A673 (cell line): Measurements from ENCODE around the gene RNF123. TPM values are rescaled to one million over a fixed set of nuclear protein-coding genes. Genes with fewer than 3 reads are reported as not detected.

Experiments used
- BruUV-seq: library from RNA; stranded (reverse); fragments of 400-500 nt; replicated peaks from 2 replicates; lab custom pipeline; 2021; lab: Mats Ljungman, UMichigan
- CTCF ChIA-PET: fragments of 300-600 bp; sonication (Branson Sonifier 250); formaldehyde crosslinking; loops from one replicate; lab custom pipeline; 2022; ENCODE audit warnings: antibody characterized with exemption; lab: Charles Lee
- POLR2A ChIA-PET: fragments of 300-600 bp; sonication (Branson Sonifier 250); formaldehyde crosslinking; loops from one replicate; lab custom pipeline; 2022; ENCODE audit warnings: antibody characterized with exemption; ENCODE audit not compliant: low non-redundant PET; lab: Charles Lee
- DNase-seq: peaks from one replicate; pipeline ENCODE4 v3.0.0-alpha.2; 2015; ENCODE audit warnings: low spot score
- H3K27ac ChIP-seq: fragments of 200-600 bp; sonication (generic); 2 replicates; pipeline ENCODE4 v1.5.1; 2016; ENCODE audit warnings: mixed run types, low read depth, mild to moderate bottlenecking, mixed read lengths, antibody characterized with exemption, low read length; ENCODE audit not compliant: poor library complexity, severe bottlenecking
- H3K27me3 ChIP-seq: fragments of 200-600 bp; sonication (generic); replicated peaks from 2 replicates; pipeline ENCODE4 v1.6.1; 2017; ENCODE audit warnings: mixed run types, low read depth, mild to moderate bottlenecking, mixed read lengths, antibody characterized with exemption, low read length; ENCODE audit not compliant: insufficient read depth, poor library complexity
- H3K36me3 ChIP-seq: fragments of 200-600 bp; sonication (generic); 2 replicates; pipeline ENCODE4 v1.6.1; 2016; ENCODE audit warnings: mixed run types, mild to moderate bottlenecking, mixed read lengths, antibody characterized with exemption, low read length; ENCODE audit not compliant: insufficient read depth, poor library complexity, severe bottlenecking
- H3K4me1 ChIP-seq: fragments of 200-600 bp; sonication (generic); 2 replicates; pipeline ENCODE4 v1.6.1; 2017; ENCODE audit warnings: mixed run types, mild to moderate bottlenecking, mixed read lengths, antibody characterized with exemption, low read length; ENCODE audit not compliant: insufficient read depth, poor library complexity, severe bottlenecking
- H3K4me3 ChIP-seq: fragments of 200-600 bp; sonication (generic); 2 replicates; pipeline ENCODE4 v1.5.1; 2016; ENCODE audit warnings: low read depth, mixed run types, mild to moderate bottlenecking, mixed read lengths, low read length; ENCODE audit not compliant: poor library complexity, severe bottlenecking
- H3K9me3 ChIP-seq: fragments of 200-600 bp; sonication (generic); 2 replicates; pipeline ENCODE4 v1.6.1; 2016; ENCODE audit warnings: mixed run types, low read depth, mild to moderate bottlenecking, mixed read lengths, antibody characterized with exemption, low read length; ENCODE audit not compliant: poor library complexity, severe bottlenecking
- EZH2 ChIP-seq: fragments of 200-600 bp; sonication (generic); IDR thresholded peaks from 2 replicates; pipeline ENCODE4 v1.6.1; 2017; ENCODE audit warnings: borderline replicate concordance, low read depth, mild to moderate bottlenecking, mixed read lengths, antibody characterized with exemption, low read length; ENCODE audit not compliant: poor library complexity, severe bottlenecking
- intact Hi-C: fragments of 100-400 bp; cut with micrococcal nuclease; formaldehyde crosslinking; loops from one replicate; pipeline ENCODE4 v1.10.0; 2022; ENCODE audit not compliant: unreplicated experiment
- total RNA-seq: library from RNA; stranded (reverse); gene quantifications from 2 replicates; pipeline ENCODE4 v1.2.3, GENCODE V29; 2021
- TF ChIP-seq, protein P1 (sequence below): fragments of 300-800, 200-600 bp; sonication (generic); conservative IDR thresholded peaks from 2 replicates; pipeline ENCODE4 v1.5.1; 2017; ENCODE audit warnings: low read depth, mild to moderate bottlenecking, antibody characterized with exemption, low read length, moderate library complexity, mixed read lengths

RNF123 gene
- total RNA-seq, 1 experiment from 2014 or later: 31.5 TPM

DNA sequence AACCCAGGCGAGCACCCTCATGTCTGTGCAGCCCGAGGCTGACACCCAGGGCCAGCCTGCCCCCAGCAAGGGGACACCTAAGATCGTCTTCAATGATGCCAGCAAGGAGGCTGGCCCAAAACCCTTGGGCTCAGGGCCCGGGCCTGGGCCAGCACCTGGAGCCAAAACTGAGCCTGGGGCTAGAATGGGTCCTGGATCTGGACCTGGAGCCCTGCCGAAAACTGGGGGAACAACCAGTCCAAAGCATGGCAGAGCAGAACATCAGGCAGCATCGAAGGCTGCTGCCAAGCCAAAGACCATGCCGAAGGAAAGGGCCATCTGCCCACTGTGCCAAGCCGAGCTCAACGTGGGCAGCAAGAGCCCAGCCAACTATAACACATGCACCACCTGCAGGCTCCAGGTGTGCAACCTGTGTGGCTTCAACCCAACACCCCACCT lies 46.6 kb upstream of the RNF123 start:
- CTCF ChIA-PET: no interaction called here
- Histone ChIP-seq H3K36me3 (no peaks in the 10 kb centered on the region), H3K9me3 (no peaks in the 10 kb centered on the region), H3K27me3 (no peaks in the 10 kb centered on the region), H3K4me3 (no peak overlapping the region), H3K27ac (no peak overlapping the region), H3K4me1 (no peaks in the 10 kb centered on the region)
- no peak for DNase-seq
- intact Hi-C loops: no loop called here
- POLR2A ChIA-PET: no interaction called here
- TF ChIP-seq, protein P1, sequence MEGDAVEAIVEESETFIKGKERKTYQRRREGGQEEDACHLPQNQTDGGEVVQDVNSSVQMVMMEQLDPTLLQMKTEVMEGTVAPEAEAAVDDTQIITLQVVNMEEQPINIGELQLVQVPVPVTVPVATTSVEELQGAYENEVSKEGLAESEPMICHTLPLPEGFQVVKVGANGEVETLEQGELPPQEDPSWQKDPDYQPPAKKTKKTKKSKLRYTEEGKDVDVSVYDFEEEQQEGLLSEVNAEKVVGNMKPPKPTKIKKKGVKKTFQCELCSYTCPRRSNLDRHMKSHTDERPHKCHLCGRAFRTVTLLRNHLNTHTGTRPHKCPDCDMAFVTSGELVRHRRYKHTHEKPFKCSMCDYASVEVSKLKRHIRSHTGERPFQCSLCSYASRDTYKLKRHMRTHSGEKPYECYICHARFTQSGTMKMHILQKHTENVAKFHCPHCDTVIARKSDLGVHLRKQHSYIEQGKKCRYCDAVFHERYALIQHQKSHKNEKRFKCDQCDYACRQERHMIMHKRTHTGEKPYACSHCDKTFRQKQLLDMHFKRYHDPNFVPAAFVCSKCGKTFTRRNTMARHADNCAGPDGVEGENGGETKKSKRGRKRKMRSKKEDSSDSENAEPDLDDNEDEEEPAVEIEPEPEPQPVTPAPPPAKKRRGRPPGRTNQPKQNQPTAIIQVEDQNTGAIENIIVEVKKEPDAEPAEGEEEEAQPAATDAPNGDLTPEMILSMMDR: no peak
- TF ChIP-seq EZH2: no peak
- no TSS peak for BruUV-seq

DNA sequence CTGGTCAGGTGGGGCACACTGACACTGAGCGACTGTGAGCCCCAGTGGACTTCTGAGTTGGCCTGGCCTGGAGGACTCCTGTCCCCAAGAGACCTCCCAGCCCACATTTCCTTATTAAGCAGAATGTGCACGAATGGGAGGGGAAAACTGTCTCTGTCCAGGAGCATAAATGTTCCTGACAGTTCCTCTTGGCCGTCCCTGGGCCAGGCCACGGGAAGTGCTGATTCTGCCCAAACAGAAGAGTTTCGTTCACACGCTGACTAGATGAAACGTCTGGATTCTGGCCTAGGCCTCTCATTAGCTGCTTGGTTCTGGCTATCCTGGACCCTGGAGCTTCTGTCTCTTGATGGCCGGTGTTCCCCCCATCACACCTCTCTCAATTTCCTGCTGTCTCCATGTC lies 44.7 kb upstream of the RNF123 start:
- H3K27ac ChIP-seq: no peak overlapping the region
- intact Hi-C loops: no loop called here
- no peak for DNase-seq
- no peaks in the 10 kb centered on the region for H3K27me3 ChIP-seq
- TF ChIP-seq EZH2: no peak
- TF ChIP-seq, protein P1: no peak
- ChIA-PET POLR2A (no interaction called here), CTCF (no interaction called here)
- H3K36me3 ChIP-seq: no peaks in the 10 kb centered on the region
- no peak overlapping the region for H3K4me3 ChIP-seq
- BruUV-seq: no TSS peak
- H3K4me1 ChIP-seq: no peaks in the 10 kb centered on the region
- no peaks in the 10 kb centered on the region for H3K9me3 ChIP-seq

- no peak for DNase-seq
- Histone ChIP-seq H3K4me1 (no peaks in the 10 kb centered on the region), H3K9me3 (no peaks in the 10 kb centered on the region), H3K27me3 (no peaks in the 10 kb centered on the region), H3K27ac (no peak overlapping the region), H3K36me3 (no peaks in the 10 kb centered on the region), H3K4me3 (no peak overlapping the region)
- POLR2A ChIA-PET: no interaction called here
- no peak for TF ChIP-seq EZH2
- TF ChIP-seq, protein P1: no peak
- CTCF ChIA-PET: no interaction called here
- no TSS peak for BruUV-seq
- intact Hi-C loops: no loop called here
These were observed 43.1 kb upstream of the RNF123 start for GRCh38 chr3:49646236-49646635.
